Activated T-cell treated with anti-CD3 and anti-CD28 coated beads, Interleukin-2, amount 50 U/mL, for 24 hours (primary cell): Measurements from ENCODE around the gene EIF5A.

Experiments used
- DNase-seq: peaks from one replicate; pipeline ENCODE4 v3.0.0-alpha.2; 2020
- H3K27ac Mint-ChIP-seq: 2 replicates; pipeline ENCODE4 v1.8.0; 2020; ENCODE audit warnings: mild to moderate bottlenecking, mixed read lengths
- H3K27me3 Mint-ChIP-seq: 2 replicates; pipeline ENCODE4 v1.8.0; 2020; ENCODE audit warnings: mixed read lengths
- H3K36me3 Mint-ChIP-seq: 2 replicates; pipeline ENCODE4 v1.8.0; 2020; ENCODE audit warnings: low read depth, mixed read lengths
- H3K4me1 Mint-ChIP-seq: 2 replicates; pipeline ENCODE4 v1.8.0; 2020; ENCODE audit warnings: low read depth, mixed read lengths
- H3K4me3 Mint-ChIP-seq: 2 replicates; pipeline ENCODE4 v1.8.0; 2020; ENCODE audit warnings: mild to moderate bottlenecking, moderate library complexity, mixed read lengths
- H3K9me3 Mint-ChIP-seq: 2 replicates; pipeline ENCODE4 v1.8.0; 2020; ENCODE audit warnings: mixed read lengths

EIF5A gene

GRCh38 chr17:7306911-7307685 is at the start of gene EIF5A:
Gene EIF5A, plus strand, starts transcription at chr17:7307628. Its CDS starts 2,008 bp downstream, at chr17:7309636.
- peak within 1 kb of the TSS; percentile 99 for H3K27ac Mint-ChIP-seq
- peak within 1 kb of the TSS; percentile 96 for H3K4me3 Mint-ChIP-seq
- peaks cover 38% of the 10 kb centered on the region for H3K4me1 Mint-ChIP-seq
- peaks cover 43% of the 10 kb centered on the region for H3K36me3 Mint-ChIP-seq
- no peaks in the 10 kb centered on the region for H3K9me3 Mint-ChIP-seq
- DNase-seq = peak; percentile 100
- no peaks in the 10 kb centered on the region for H3K27me3 Mint-ChIP-seq

GRCh38 chr17:7258731-7259554 is 48.5 kb upstream of the EIF5A start:
- Mint-ChIP-seq H3K27me3 (peaks cover 20% of the 10 kb centered on the region), H3K9me3 (no peaks in the 10 kb centered on the region), H3K36me3 (peaks cover 59% of the 10 kb centered on the region), H3K4me3 (no peak overlapping the region), H3K27ac (no peak overlapping the region), H3K4me1 (peaks cover 42% of the 10 kb centered on the region)
- DNase-seq = no peak

GRCh38 chr17:7259555-7259889 is 47.9 kb upstream of the EIF5A start:
- peaks cover 26% of the 10 kb centered on the region for H3K27me3 Mint-ChIP-seq
- peaks cover 39% of the 10 kb centered on the region for H3K4me1 Mint-ChIP-seq
- H3K9me3 Mint-ChIP-seq = no peaks in the 10 kb centered on the region
- no peak overlapping the region for H3K4me3 Mint-ChIP-seq
- no peak overlapping the region for H3K27ac Mint-ChIP-seq
- H3K36me3 Mint-ChIP-seq = peaks cover 54% of the 10 kb centered on the region
- no peak for DNase-seq

- peak overlapping the region; percentile 18 for H3K4me3 Mint-ChIP-seq
- DNase-seq = no peak
- H3K27me3 Mint-ChIP-seq = peaks cover 26% of the 10 kb centered on the region
- peak overlapping the region; percentile 14 for H3K27ac Mint-ChIP-seq
- peaks cover 36% of the 10 kb centered on the region for H3K4me1 Mint-ChIP-seq
- peaks cover 47% of the 10 kb centered on the region for H3K36me3 Mint-ChIP-seq
- H3K9me3 Mint-ChIP-seq = no peaks in the 10 kb centered on the region
Measured at GRCh38 chr17:7260151-7260550, 47.3 kb upstream of the EIF5A start.

- peaks cover 26% of the 10 kb centered on the region for H3K27me3 Mint-ChIP-seq
- peaks cover 41% of the 10 kb centered on the region for H3K36me3 Mint-ChIP-seq
- DNase-seq = peak; percentile 42
- peaks cover 36% of the 10 kb centered on the region for H3K4me1 Mint-ChIP-seq
- no peaks in the 10 kb centered on the region for H3K9me3 Mint-ChIP-seq
- peak overlapping the region; percentile 52 for H3K27ac Mint-ChIP-seq
- peak overlapping the region; percentile 51 for H3K4me3 Mint-ChIP-seq
Measured at GRCh38 chr17:7260651-7261378, 46.6 kb upstream of the EIF5A start.

GRCh38 chr17:7261379-7262191 is 45.8 kb upstream of the EIF5A start:
- Mint-ChIP-seq H3K9me3 (no peaks in the 10 kb centered on the region), H3K27me3 (peaks cover 26% of the 10 kb centered on the region), H3K36me3 (peaks cover 33% of the 10 kb centered on the region), H3K4me3 (peak overlapping the region; percentile 56), H3K27ac (peak overlapping the region; percentile 52), H3K4me1 (peaks cover 36% of the 10 kb centered on the region)
- peak; percentile 67 for DNase-seq

GRCh38 chr17:7262192-7262934 is 45.1 kb upstream of the EIF5A start, which contains the start of gene CLDN7:
Gene CLDN7, minus strand, starts transcription at chr17:7262478. Its CDS starts 435 bp downstream, at chr17:7262043.
- peaks cover 25% of the 10 kb centered on the region for H3K36me3 Mint-ChIP-seq
- H3K4me1 Mint-ChIP-seq = peaks cover 36% of the 10 kb centered on the region
- peaks cover 28% of the 10 kb centered on the region for H3K27me3 Mint-ChIP-seq
- H3K4me3 Mint-ChIP-seq = peak within 1 kb of the TSS; percentile 59
- peak within 1 kb of the TSS; percentile 50 for H3K27ac Mint-ChIP-seq
- H3K9me3 Mint-ChIP-seq = no peaks in the 10 kb centered on the region
- DNase-seq = no peak

GRCh38 chr17:7262935-7263800 is 44.3 kb upstream of the EIF5A start:
- peaks cover 28% of the 10 kb centered on the region for H3K27me3 Mint-ChIP-seq
- H3K4me3 Mint-ChIP-seq = peak overlapping the region; percentile 59
- peaks cover 36% of the 10 kb centered on the region for H3K4me1 Mint-ChIP-seq
- no peaks in the 10 kb centered on the region for H3K9me3 Mint-ChIP-seq
- DNase-seq = peak; percentile 52
- peak overlapping the region; percentile 30 for H3K27ac Mint-ChIP-seq
- peaks cover 19% of the 10 kb centered on the region for H3K36me3 Mint-ChIP-seq

- Mint-ChIP-seq H3K4me1 (peaks cover 36% of the 10 kb centered on the region), H3K27ac (no peak overlapping the region), H3K9me3 (no peaks in the 10 kb centered on the region), H3K27me3 (peaks cover 28% of the 10 kb centered on the region), H3K4me3 (no peak overlapping the region), H3K36me3 (peaks cover 14% of the 10 kb centered on the region)
- DNase-seq = no peak
Measured at GRCh38 chr17:7263801-7264078, 43.7 kb upstream of the EIF5A start.

- peaks cover 26% of the 10 kb centered on the region for H3K27me3 Mint-ChIP-seq
- no peak overlapping the region for H3K4me3 Mint-ChIP-seq
- H3K4me1 Mint-ChIP-seq = peaks cover 20% of the 10 kb centered on the region
- H3K27ac Mint-ChIP-seq = no peak overlapping the region
- H3K9me3 Mint-ChIP-seq = no peaks in the 10 kb centered on the region
- H3K36me3 Mint-ChIP-seq = no peaks in the 10 kb centered on the region
- DNase-seq = no peak
Measured at GRCh38 chr17:7266784-7267183, 40.6 kb upstream of the EIF5A start.

GRCh38 chr17:7279448-7279847 is 28.0 kb upstream of the EIF5A start:
- no peak overlapping the region for H3K27ac Mint-ChIP-seq
- H3K36me3 Mint-ChIP-seq = no peaks in the 10 kb centered on the region
- H3K27me3 Mint-ChIP-seq = peaks cover 24% of the 10 kb centered on the region
- H3K4me1 Mint-ChIP-seq = peaks cover 20% of the 10 kb centered on the region
- no peaks in the 10 kb centered on the region for H3K9me3 Mint-ChIP-seq
- DNase-seq = no peak
- H3K4me3 Mint-ChIP-seq = no peak overlapping the region

GRCh38 chr17:7280519-7281073 is 26.8 kb upstream of the EIF5A start:
- no peaks in the 10 kb centered on the region for H3K36me3 Mint-ChIP-seq
- H3K9me3 Mint-ChIP-seq = no peaks in the 10 kb centered on the region
- H3K4me1 Mint-ChIP-seq = peaks cover 20% of the 10 kb centered on the region
- peak; percentile 92 for DNase-seq
- peak overlapping the region; percentile 74 for H3K4me3 Mint-ChIP-seq
- H3K27me3 Mint-ChIP-seq = peaks cover 24% of the 10 kb centered on the region
- peak overlapping the region; percentile 79 for H3K27ac Mint-ChIP-seq
